Epithelial cell of proximal tubule (primary cell): ENCODE measurements around the gene VCAM1. TPM values are rescaled to one million over a fixed set of nuclear protein-coding genes. Genes with fewer than 3 reads are reported as not detected.

ENCODE experiments used
- DNase-seq: peaks from one replicate; pipeline ENCODE4 v3.0.0-alpha.2; 2011; ENCODE audit warnings: low read depth
- H3K4me3 ChIP-seq: 2 replicates; pipeline ENCODE4 v1.5.1; 2011; ENCODE audit warnings: low read depth, mild to moderate bottlenecking, low read length
- CTCF ChIP-seq: conservative IDR thresholded peaks from 2 replicates; pipeline ENCODE4 v1.5.1; 2012; ENCODE audit warnings: low read depth, mild to moderate bottlenecking, low read length
- total RNA-seq: library from RNA; depleted of rRNA; stranded (reverse); fragments of >200 nt; gene quantifications from 2 replicates; pipeline ENCODE4 v1.2.3, GENCODE V29; 2015

VCAM1 gene
- total RNA-seq, 1 donor from 2014 or later: 49.2 TPM

DNA sequence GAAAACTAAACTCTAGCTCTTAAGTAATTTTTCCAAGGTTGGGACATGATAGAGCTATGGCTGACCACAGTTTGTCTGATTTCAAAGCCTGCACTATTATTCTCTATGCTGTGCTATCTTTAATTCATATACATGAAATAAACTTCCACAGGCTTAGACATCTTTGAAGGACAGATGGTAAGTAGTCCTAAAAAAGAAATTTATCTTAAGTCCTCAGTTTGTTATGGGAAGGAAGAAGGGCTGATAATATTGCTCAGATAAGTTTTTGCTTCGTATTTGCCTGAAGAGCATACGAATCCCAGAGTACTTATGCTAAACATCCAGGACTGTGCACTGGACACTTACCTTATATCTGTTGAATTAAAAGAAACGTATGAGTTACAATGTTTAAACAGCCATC lies 39.6 kb downstream of the VCAM1 start:
- no peak overlapping the region for H3K4me3 ChIP-seq
- TF ChIP-seq CTCF: no peak
- no peak for DNase-seq

- H3K4me3 ChIP-seq: no peak overlapping the region
- DNase-seq: no peak
- no peak for TF ChIP-seq CTCF
Observed at GRCh38 chr1:100760511-100760910, 41.0 kb downstream of the VCAM1 start.

DNA sequence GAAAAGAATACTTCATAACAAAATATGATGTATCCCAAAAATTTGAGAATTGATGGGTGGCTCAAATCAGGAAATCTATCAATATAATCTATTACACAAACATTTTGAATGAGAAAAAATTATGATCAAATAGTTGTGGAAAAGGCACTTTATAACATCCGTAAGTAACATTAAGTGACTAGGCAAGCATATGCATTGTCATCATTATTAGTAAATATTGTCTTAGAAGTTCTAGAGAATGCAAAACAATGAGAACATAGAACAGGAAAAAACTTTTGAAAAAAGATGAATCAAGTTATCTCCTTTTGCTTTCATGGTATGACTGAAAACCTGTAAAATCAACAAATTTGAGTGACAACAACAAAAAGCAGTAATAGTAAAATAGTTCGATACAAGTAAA lies 42.9 kb downstream of the VCAM1 start:
- no peak overlapping the region for H3K4me3 ChIP-seq
- TF ChIP-seq CTCF: no peak
- DNase-seq: no peak

DNA sequence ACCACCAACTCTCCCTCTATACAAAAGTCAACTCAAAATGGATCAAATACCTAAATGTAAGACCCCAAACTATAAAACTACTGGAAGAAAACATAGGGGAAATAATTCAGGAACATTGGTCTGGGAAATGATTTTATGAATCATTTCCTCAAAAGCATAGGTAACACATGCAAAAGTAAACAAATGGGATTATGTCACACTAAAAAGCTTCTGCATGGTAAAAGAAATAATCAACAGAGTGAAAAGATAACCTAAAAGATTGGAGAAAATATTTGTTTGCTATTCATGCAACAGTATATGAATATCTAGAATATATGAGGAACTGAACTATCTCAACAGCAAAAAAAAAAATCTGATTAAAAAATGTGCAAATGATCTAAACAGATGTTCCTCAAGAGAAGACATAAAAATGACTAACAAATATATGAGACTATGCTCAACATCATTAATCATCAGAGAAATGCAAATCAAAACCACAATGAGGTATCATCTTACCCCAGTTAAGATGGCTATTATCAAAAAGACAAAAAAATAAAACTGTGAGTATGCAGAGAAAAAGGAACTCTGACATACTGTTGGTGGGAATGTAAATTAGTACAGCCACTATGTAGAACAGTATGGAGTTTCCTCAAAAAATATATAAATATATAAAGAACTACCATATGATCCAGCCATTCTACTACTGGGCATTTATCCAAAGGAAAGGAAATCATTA lies 47.8 kb downstream of the VCAM1 start:
- no peak for TF ChIP-seq CTCF
- no peak overlapping the region for H3K4me3 ChIP-seq
- DNase-seq: no peak

GRCh38 chr1:100769323-100769722 lies 49.8 kb downstream of the VCAM1 start:
- TF ChIP-seq CTCF: no peak
- no peak for DNase-seq
- no peak overlapping the region for H3K4me3 ChIP-seq

DNA sequence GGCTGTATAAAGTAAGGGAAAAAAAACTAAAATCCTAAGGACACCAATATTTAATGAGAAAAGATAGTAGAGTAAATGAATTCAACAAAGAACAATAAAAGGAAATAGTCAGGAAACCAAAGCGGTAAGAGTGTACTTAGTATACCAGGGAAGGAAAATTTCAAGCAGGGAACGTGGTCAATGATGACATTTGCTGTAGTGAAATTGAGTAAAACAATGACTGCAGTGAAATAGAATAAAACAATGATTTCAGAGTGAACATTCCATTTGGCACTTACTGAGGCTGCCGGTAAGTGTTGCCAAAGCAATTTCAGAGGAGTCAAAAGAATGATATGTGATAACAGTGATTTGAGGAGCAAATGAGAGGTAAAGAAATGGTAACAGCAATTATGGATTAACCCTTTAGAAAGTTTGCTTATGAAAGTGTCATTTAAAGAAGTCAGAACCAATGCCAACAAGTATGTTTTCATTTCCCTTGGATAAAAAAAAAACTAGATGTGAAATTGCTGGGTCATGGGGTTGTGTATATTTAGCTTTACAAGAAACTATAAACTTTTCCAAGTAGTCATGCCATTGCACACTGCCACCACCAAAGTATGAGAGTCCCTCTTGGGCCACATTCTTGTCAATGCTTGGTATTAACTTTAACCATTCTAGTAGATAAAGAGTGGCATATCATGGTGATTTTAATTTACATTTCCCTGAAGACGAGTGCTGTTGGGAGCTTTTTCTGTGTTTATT lies 50.5 kb downstream of the VCAM1 start:
- H3K4me3 ChIP-seq: no peak overlapping the region
- DNase-seq: no peak

More for the DNA sequence above, 50.5 kb downstream of the VCAM1 start:
- no peak for TF ChIP-seq CTCF
